ENCODE data around the gene URB1.

The URB1 gene

GRCh38 chr21:32415451-32416398 lies 22.9 kb upstream of the URB1 start (continued):
- peak; percentile 76 for TF ChIP-seq PRDM10 (tag by site-specific recombination; IDR thresholded peaks at IDR 0.05)

GRCh38 chr21:32414579-32415358 lies 22.0 kb upstream of the URB1 start:
- POLR2A ChIA-PET = interaction anchor here (0.8 to 1.1 kb wide), 2 partner anchors 42 to 186 kb away, joined by 3 to 10 read pairs; no protein-coding TSS in a partner anchor
- H3K4me1 ChIP-seq (ENCODE audit: control insufficient read depth, insufficient read depth, low read length) = peaks cover 13% of the 10 kb centered on the region
- H3K4me3 ChIP-seq (ENCODE audit: low read depth, low read length) = no peak overlapping the region
- H3K36me3 ChIP-seq (ENCODE audit: control insufficient read depth in 2 of 2, insufficient read depth in 1 of 2, low read length in 2 of 2) = no peaks in the 10 kb centered on the region
- H3K9me3 ChIP-seq (ENCODE audit: control insufficient read depth, insufficient read depth, low read depth, low read length) = no peaks in the 10 kb centered on the region
- no peak for TF ChIP-seq ZBTB8A (tag by site-specific recombination; IDR thresholded peaks at IDR 0.05)
- TF ChIP-seq MZF1 (tag by site-specific recombination; IDR thresholded peaks at IDR 0.05; ENCODE audit: borderline replicate concordance) = no peak
- no peak for TF ChIP-seq ZNF37A (tag by site-specific recombination; IDR thresholded peaks at IDR 0.05)
- 0 out of 2 replicates have a peak, but pooled peaks have one; percentile 4 for TF ChIP-seq ZNF629 (tag by site-specific recombination; IDR thresholded peaks at IDR 0.05)
- TF ChIP-seq ZBTB48 (tag by site-specific recombination; IDR thresholded peaks at IDR 0.05) = no peak
- peak; percentile 21; the same call in 1 of the 2 replicates for TF ChIP-seq ZFHX2 (tag by site-specific recombination; conservative IDR thresholded peaks at IDR 0.05)
- TF ChIP-seq WT1 (tag by site-specific recombination; IDR thresholded peaks at IDR 0.05) = 0 out of 2 replicates have a peak, but pooled peaks have one; percentile 17
- TF ChIP-seq GLIS1 (tag by site-specific recombination; IDR thresholded peaks at IDR 0.05) = peak; percentile 7; the same call in 1 of the 2 replicates
- TF ChIP-seq ZNF48 (tag by site-specific recombination; IDR thresholded peaks at IDR 0.05) = 0 out of 2 replicates have a peak, but pooled peaks have one; percentile 51
- no peak for TF ChIP-seq ZNF670 (tag by site-specific recombination; IDR thresholded peaks at IDR 0.05; ENCODE audit: low read depth)
- no peak for TF ChIP-seq ZNF548 (tag by site-specific recombination; IDR thresholded peaks at IDR 0.05)
- no peak for TF ChIP-seq ATF2 (tag by site-specific recombination; IDR thresholded peaks at IDR 0.05; ENCODE audit: low read depth)
- CTCF ChIA-PET = interaction anchor here (0.6 to 2.7 kb wide), 8 partner anchors 8 to 366 kb away, joined by 3 to 28 read pairs (median 4); no protein-coding TSS in a partner anchor
- H3K27ac ChIP-seq (ENCODE audit: extremely low read depth, low read depth, low read length) = no peak overlapping the region

GRCh38 chr21:32413697-32414578 lies 21.1 kb upstream of the URB1 start:
- Histone ChIP-seq H3K27ac (ENCODE audit: extremely low read depth, low read depth, low read length) (no peak overlapping the region), H3K4me1 (ENCODE audit: control insufficient read depth, insufficient read depth, low read length) (peaks cover 13% of the 10 kb centered on the region), H3K4me3 (ENCODE audit: low read depth, low read length) (no peak overlapping the region), H3K36me3 (ENCODE audit: control insufficient read depth in 2 of 2, insufficient read depth in 1 of 2, low read length in 2 of 2) (no peaks in the 10 kb centered on the region), H3K9me3 (ENCODE audit: control insufficient read depth, insufficient read depth, low read depth, low read length) (no peaks in the 10 kb centered on the region)
- POLR2A ChIA-PET = no interaction called here
- CTCF ChIA-PET = interaction anchor here (0.8 to 2.7 kb wide), 8 partner anchors 8 to 187 kb away, joined by 3 to 28 read pairs (median 4); no protein-coding TSS in a partner anchor
- TF ChIP-seq ZNF426 (tag by site-specific recombination; IDR thresholded peaks at IDR 0.05) = no peak
- TF ChIP-seq ZNF692 (tag by site-specific recombination; IDR thresholded peaks at IDR 0.05) = peak; percentile 60
- no peak for TF ChIP-seq ZFP69B (tag by site-specific recombination; IDR thresholded peaks at IDR 0.05)
- peak; percentile 87 for TF ChIP-seq ZNF629 (tag by site-specific recombination; IDR thresholded peaks at IDR 0.05)
- no peak for TF ChIP-seq SCRT2 (tag by site-specific recombination; IDR thresholded peaks at IDR 0.05)
- TF ChIP-seq ZNF366 (tag by site-specific recombination; conservative IDR thresholded peaks at IDR 0.05) = no peak
- no peak for TF ChIP-seq KLF7 (tag by site-specific recombination; IDR thresholded peaks at IDR 0.05; ENCODE audit: borderline replicate concordance)
- no peak for TF ChIP-seq ZBTB1 (tag by site-specific recombination; IDR thresholded peaks at IDR 0.05)
- no peak for TF ChIP-seq ZNF596 (tag by site-specific recombination; IDR thresholded peaks at IDR 0.05)
- peak; percentile 73 for TF ChIP-seq FEZF1 (tag by site-specific recombination; IDR thresholded peaks at IDR 0.05)

Data from HEK293 (cell line).